Measurements from ENCODE around the gene C12orf43.

The C12orf43 gene

DNA sequence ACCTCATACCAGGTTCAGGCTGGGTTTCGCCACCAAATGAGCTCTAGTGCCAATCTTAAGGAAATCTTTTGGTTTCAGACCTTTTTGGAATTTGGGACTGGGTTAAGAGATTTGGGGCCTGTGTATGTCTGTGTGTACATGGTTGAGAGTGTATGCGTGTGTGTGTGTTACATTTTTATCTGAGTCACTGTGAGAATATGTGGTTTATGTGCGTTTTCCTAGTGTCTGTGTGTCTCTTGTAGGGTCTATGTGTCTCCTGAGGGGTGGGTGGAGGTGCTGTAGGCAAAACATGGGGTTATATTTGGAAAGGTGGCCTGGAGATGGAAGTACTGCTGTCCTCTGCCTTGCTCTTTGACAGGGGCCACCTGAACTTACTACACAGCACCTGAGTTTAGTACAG lies 17.9 kb downstream of the C12orf43 start:
- no peak for DNase-seq

DNA sequence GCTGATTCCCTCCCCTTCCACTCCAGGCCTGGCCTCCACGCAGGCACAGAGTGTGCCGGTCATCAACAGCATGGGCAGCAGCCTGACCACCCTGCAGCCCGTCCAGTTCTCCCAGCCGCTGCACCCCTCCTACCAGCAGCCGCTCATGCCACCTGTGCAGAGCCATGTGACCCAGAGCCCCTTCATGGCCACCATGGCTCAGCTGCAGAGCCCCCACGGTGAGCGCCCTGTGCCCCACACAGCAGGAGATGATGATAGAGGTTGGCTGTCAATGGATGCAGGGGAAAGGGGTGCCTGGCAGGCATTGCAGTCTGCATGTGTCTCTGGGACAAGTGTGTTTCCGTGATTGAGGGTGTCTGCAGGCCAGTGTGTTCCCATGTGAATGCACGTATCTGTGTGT lies 18.8 kb downstream of the C12orf43 start:
- DNase-seq, result no peak

DNA sequence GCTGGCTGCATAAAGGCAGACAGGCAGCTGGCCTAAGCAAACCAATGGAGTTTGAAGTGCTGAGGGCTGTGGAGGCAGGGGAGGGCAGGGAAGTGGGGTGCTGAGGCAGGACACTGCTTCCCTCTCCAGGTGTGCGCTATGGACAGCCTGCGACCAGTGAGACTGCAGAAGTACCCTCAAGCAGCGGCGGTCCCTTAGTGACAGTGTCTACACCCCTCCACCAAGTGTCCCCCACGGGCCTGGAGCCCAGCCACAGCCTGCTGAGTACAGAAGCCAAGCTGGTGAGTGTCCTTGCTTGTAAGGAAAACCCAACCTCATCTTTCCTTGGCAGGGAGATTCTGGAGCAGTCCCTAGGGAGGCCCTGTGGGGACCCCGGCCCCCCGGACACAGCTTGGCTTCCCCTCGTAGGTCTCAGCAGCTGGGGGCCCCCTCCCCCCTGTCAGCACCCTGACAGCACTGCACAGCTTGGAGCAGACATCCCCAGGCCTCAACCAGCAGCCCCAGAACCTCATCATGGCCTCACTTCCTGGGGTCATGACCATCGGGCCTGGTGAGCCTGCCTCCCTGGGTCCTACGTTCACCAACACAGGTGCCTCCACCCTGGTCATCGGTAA lies 20.0 kb downstream of the C12orf43 start:
- DNase-seq, result no peak

DNA sequence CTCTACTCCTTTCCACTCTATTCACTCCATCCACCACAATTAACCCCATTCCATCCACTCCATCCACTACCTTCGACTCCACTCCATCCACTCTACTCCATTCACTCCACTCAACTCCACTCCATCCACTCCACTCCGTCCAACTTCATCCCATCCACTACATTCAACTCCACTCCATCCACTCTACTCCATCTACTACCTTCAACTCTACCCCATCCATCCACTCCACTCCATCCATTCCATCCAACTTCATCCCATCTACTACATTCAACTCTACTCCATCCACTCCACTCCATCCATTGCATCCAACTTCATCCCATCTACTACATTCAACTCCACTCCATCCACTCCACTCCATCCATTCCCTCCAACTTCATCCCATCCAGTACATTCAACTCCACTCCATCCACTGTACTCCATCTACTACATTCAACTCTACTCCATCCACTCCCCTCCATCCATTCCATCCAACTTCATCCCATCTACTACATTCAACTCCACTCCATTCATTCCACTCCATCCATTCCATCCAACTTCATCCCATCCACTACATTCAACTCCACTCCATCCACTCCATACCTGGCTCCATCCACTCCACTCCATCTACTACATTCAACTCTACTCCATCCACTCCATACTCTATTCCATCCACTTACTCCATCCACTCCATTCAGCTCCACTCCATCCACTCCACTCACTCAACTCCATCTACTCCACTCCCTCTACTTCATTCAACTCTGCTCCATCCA lies 21.5 kb downstream of the C12orf43 start:
- DNase-seq, result no peak

DNA sequence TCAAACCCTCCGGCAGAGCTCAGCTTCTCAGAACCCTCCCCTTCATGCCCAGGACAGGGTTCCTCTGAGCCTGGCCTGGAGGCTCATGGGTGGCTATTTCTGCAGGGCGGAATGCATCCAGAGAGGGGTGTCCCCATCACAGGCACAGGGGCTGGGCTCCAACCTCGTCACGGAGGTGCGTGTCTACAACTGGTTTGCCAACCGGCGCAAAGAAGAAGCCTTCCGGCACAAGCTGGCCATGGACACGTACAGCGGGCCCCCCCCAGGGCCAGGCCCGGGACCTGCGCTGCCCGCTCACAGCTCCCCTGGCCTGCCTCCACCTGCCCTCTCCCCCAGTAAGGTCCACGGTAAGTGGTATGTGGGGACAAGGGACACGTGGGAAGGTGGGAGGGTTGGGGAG lies 22.2 kb downstream of the C12orf43 start:
- no peak for DNase-seq

DNA sequence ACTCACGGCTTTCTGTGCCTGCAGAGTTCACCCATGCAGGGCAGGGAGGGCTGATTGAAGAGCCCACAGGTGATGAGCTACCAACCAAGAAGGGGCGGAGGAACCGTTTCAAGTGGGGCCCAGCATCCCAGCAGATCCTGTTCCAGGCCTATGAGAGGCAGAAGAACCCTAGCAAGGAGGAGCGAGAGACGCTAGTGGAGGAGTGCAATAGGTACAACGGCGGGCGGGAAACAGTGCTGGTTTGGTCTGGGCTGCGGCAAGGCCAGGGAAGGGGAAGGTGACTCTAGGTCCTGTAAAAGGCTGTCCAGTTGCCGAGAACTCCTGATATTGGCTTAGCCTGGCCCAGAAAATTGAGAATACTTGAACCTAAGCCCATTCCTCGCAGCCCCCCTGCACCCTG lies 22.8 kb downstream of the C12orf43 start:
- no peak for DNase-seq

DNA sequence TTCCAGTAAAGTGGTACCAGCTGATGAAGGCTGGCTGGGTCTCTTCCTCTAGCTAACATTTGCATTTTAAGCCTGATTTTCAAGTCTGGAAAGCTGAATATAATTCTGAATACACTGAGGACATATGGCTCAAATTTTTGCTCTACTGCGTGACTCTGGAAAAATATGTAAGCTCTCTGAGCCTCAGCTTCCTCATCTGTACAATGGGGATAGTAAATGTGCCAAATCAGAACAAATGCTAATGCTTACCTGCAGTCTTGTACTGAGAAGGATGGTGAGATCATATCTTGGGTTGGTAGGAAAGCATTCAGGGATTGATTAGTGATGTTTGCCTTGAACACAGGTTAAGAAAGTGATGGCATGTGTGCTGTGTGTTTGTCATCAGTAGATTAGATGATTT lies 23.3 kb downstream of the C12orf43 start:
- no peak for DNase-seq

DNA sequence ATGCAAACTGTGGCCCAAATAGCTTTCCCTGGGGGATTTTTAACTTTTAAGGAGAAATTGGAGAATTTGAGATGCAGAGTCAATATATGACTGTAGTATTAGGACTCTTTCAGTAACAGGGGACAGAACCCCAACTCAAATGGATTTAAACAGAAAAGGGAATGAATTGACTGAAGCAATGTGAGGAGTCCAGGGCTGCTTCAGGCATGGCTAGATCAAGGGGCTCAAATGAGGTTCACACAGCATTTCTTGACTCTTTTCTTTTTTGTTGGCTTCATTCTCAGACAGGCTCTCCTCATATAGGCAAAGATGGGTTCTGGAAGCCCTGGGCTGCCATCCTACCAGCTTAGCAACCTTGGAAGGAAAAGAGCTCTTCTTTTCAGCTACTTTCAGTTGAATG lies 24.3 kb downstream of the C12orf43 start:
- no peak for DNase-seq

DNA sequence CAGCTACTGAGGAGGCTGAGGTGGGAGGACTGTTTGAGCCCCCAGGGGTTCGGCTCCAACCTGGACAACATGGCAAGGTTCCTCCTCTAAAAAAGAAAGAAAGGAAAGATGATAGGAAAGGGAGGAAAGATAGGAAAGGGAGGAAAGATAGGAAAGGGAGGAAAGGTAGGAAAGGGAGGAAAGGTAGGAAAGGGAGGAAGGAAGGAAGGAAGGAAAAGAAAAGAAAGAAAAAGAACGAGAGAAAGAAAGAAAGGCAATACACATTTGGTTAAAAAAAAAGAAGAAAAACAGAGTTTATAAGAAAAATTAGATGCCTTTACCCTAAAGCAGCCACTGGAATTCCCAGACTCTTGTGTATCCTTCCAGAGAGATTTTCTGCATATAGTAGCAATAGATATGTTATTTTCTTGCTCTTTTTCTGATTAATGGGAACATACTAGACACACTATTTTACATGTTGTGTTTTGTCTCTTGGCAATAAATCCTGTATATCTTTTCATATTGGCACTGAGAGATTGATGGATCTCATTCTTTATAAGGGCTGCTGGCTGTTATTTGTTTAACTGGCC lies 25.7 kb downstream of the C12orf43 start:
- no peak for DNase-seq

DNA sequence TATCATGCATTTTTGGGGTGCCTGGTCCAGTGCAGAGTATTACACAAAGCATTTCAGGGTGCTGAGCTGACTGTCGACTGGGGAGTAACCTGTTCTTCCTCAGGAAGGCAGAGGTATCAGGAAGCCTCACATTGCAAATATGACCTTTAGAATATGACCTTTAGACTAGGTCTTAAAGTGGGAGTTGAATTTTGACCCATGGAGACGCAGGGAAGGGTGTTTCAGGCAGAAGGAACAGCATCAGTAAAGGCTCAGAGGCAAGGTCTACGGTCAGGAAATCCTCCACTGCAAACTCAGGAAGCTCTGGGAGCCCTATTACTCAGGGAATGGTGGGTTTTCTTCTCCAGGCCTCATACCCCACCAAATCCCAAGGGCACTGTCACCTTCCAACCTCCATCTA lies 26.6 kb downstream of the C12orf43 start:
- no peak for DNase-seq

DNA sequence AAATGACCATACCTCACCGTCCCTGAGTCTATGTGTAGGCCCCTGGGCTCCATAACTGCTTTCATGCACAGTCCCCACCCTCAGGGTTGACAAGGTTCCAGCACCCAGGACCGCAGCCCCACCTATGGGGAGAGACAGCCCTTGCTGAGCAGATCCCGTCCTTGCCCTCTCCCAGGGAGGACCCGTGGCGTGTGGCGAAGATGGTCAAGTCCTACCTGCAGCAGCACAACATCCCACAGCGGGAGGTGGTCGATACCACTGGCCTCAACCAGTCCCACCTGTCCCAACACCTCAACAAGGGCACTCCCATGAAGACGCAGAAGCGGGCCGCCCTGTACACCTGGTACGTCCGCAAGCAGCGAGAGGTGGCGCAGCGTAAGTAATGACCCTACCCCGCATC lies 27.6 kb downstream of the C12orf43 start:
- no peak for DNase-seq

DNA sequence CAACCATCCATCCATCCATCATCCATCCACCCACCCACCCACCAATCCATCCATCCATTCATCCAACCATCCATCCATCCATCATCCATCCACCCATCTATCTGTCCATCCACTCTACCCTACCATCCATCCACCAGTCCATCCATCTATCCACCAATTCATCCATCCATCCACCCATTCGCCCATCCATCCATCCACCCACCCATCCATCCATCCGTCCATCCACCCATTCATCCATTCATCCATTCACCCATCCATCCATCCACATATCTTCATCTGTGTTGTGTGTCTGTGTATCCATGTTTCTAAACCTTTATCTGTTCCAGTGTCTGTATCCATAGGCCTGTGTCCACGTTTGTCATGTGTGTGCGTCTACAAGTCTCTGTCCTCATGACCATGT lies 28.1 kb downstream of the C12orf43 start:
- no peak for DNase-seq

DNA sequence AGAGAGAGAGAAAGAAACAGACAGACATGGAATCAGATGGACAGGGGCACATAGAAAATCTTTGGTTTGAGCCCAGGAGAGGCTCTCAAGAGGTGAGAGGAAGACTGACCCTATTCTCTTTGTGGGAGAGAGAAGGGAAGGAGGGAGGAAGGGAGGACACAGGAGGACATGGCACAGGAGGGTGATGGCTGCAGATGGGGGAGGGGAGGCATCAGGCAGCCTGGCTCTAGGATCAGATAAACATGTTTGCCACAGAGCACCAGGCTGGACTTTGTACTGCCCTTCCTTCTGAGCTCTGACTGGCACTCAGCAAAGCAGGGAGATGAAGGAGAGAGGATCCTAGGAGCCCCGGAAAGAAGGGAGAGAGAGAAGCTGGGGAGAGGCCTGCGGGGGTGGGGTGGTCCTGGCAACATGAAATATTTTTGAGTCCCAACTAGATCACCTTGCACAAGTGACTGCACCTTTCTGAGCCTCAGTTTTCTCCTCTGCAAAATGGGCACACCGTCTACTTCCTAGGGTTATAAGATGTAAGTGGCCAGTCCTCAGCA lies 31.9 kb downstream of the C12orf43 start:
- DNase-seq, result no peak

DNA sequence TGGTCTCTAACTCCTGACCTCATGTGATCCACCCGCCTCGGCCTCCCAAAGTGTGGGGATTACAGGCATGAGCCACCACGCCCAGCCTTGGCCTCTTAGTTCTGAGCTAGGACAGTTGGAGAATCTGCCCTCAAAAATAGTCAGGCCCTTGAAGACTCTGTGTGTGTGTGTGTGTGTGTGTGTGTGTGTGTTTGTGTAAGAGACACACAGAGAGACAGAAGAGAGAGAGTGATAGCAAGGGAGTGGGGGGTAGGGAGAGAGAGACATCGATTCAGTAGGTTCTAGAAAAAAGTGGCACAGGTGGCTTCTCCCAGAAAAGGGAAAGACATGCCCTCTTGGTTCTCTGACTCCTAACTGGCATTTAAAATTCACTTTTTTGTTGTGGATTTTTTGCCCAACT lies 32.5 kb downstream of the C12orf43 start:
- DNase-seq, result no peak

DNA sequence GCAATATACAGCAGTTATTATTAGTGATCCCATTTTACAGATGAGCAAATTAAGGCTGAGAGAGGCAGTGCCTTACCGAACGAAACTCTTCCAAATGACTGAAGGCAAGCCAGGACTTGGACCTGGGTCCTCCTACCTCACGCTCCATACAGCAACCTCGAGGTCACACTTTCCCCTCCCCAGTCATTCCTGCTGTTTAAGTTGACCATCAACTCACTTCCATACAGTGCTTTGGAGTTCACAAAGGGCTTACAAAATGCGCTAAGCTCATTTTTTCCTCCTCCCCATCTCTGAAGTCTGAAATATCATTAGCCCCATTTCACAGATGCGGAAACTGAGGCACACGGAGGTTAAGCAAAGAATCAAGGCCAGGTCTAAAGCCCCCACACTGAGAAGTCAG lies 33.6 kb downstream of the C12orf43 start:
- DNase-seq, result no peak

DNA sequence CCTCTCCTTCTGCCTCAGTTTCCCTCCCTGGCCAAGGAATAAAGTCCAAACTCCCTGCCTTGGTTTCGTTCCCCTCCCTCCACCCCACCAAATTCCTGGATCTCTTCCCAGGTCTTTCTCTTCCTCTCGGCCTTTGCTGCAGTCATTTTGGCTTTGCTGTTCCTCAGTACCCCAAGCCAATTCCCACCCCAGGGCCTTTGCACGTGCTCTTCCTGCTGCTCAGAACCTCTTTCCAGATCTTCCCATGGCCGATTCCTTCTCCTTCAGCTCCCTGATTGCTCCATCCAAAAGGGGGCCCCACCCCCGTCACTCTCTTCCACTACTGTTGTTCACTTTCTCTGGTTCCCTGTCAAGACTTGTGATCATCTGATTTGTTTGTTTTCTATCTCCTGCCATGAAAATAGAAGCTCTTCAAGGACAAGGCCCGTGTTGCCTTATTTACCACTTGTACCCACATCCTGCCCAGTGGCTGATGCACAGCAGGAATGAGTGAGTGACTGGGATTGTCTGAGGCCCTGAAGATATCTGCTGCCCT lies 34.8 kb downstream of the C12orf43 start:
- no peak for DNase-seq

DNA sequence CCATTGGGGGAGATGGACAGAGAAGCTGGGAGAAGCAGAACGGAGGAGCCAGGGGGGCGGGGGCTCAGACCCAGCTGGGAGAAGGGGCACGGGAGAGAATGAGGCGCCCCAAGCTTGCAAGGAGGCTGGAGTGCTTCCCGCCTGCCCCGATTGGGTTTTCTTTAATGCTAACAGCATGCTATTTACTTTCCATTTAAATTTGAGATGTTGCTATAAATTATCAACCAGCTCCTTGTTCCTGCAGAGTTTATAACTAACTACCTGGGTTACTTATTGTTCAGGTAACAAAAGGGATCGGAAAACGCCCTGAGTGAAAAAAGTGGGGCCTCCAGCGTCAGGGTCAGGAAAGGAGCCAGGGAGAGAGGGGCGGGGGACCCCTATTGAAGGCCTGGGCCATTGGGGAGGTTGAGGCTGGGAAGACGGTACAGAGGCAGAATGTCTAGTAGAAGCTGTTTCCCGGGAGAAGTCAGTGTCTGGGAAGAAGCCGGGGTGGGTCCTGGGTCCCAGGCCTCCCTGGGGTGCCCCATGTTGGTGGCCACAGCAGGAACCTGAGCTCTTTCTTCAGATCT lies 35.4 kb downstream of the C12orf43 start:
- DNase-seq, result no peak

DNA sequence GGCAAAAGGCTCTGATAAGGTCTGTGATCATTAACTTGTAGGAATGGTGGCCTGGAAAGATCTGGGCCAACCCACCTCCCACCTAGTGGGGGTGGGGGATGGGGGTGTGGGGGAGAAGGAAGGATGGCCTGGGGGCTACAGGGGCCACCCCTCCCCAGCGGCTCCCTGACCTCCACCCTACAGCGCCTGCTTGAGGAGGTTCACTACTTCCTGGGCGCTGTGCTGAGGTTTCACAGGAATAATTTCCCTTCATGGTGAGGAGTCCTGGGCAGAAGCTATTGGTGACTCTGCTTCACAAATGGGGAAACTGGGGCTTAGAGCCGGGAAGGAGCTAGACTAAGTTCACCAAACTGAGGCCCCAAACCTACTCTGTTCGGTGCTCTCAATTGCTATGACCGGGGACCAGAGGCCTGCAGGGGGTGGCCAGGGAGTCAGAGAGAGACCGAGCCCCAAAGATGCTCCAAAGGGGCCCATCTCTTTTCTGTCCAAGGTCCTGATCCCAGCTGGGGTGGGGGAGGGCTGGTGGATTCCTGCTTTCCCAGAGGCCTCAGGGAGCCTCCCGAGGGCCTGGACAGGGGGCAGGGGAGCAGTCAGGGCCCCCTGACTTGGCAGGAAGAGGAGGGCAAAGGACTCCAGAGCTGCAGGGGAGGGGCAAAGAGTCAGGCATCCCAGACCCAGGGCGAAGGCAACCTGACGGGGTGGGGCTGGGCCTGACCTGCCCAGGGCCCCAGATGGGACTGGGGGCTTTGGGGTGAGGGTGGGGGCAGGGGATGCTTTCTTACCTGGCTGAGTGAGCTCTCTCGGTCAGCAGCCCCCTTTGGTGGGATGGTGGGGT lies 36.2 kb downstream of the C12orf43 start:
- no peak for DNase-seq

DNA sequence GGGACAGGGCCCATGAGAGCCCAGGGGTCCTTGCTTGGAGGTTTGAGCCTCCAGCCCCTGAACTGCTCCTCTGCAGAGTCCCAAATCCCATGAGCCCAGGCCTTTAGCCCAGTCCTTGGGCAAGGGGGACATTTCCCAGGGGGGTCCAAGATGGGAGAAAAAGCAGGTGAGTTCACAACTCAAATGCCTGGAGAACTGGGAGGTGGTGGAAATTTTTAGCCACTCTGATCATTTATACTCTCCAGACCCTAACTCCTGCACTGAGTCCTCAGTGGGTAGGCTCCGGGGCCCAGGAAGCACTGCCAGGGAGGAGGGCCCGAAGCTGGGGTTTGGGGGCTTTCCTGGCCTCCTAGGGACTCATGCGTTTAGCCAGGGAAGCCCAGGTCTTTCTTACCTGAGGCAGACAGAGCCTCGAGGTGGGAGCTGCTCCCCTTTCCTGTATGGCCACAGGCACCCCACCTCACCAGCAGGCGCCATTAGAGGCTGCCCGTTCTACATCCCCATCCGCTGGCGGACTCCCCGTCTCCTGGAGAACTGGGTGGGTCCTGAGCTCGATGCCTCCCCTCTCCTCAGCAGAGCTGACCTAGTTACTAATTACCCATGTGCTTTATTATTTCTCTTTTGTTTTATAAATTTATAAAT lies 36.9 kb downstream of the C12orf43 start:
- DNase-seq, result no peak

DNA sequence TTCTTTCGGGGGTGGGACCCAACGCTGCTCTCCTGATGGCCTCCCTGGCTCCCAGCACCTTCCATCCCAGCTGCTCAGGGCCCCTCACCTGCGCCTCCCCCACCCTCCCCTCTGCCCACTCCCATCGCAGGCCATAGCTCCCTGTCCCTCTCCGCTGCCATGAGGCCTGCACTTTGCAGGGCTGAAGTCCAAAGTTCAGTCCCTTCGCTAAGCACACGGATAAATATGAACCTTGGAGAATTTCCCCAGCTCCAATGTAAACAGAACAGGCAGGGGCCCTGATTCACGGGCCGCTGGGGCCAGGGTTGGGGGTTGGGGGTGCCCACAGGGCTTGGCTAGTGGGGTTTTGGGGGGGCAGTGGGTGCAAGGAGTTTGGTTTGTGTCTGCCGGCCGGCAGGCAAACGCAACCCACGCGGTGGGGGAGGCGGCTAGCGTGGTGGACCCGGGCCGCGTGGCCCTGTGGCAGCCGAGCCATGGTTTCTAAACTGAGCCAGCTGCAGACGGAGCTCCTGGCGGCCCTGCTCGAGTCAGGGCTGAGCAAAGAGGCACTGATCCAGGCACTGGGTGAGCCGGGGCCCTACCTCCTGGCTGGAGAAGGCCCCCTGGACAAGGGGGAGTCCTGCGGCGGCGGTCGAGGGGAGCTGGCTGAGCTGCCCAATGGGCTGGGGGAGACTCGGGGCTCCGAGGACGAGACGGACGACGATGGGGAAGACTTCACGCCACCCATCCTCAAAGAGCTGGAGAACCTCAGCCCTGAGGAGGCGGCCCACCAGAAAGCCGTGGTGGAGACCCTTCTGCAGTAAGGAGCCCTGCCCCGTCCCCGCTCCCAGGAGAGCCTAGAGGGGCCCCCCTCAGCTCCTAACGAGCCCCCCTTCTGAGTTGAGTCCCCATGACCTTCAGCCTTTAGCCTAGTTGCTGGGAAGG lies 37.7 kb downstream of the C12orf43 start, which contains the start of gene HNF1A:
Gene HNF1A, plus strand, starts transcription at position 248 of the 924 bp plus-strand sequence. Its CDS starts 226 bp downstream, at position 474.
- no peak for DNase-seq

Measured in activated gamma-delta T cell (primary cell).